HCT116 (cell line): ENCODE results near the gene RALB. TPM values are rescaled to one million over a fixed set of nuclear protein-coding genes. Genes with fewer than 3 reads are reported as not detected.
"Not testable (repeated sequence)": the region's sequence is repeated elsewhere in the genome, so short reads cannot be mapped to it uniquely, and the experiment has no call there.

Experiments used
- ATAC-seq: fragments of 200-7000 bp; cut with Tn5 transposase; 2 replicates; pipeline ENCODE4 v1.9.1; 2020; ENCODE audit warnings: mild to moderate bottlenecking, moderate library complexity
- BruUV-seq: library from RNA; stranded (reverse); fragments of 400-500 nt; replicated peaks from 2 replicates; lab custom pipeline; 2021; lab: Mats Ljungman, UMichigan
- CTCF ChIA-PET: fragments of 300-600 bp; sonication (Branson Sonifier 250); formaldehyde crosslinking; loops from one replicate; lab custom pipeline; 2021; ENCODE audit warnings: antibody characterized with exemption; lab: Charles Lee
- POLR2A ChIA-PET: fragments of 300-600, 350-600 bp; sonication (Branson Sonifier 250); formaldehyde crosslinking; loops from one replicate; lab custom pipeline; 2021; ENCODE audit warnings: antibody characterized with exemption; lab: Charles Lee
- RAD21 ChIA-PET, 2 experiments: fragments of 300-600 bp; sonication (Branson Sonifier 250); formaldehyde crosslinking; loops; one replicate each; lab custom pipeline; 2023; ENCODE audit warnings: low total read pairs in 2 of 2; ENCODE audit not compliant: uncharacterized antibody in 2 of 2, unreplicated experiment in 2 of 2, low non-redundant PET in 1 of 2; lab: Charles Lee
- DNase-seq: peaks from one replicate; pipeline ENCODE4 v3.0.0-alpha.2; 2010; ENCODE audit warnings: low read depth, low spot score
- H2AFZ ChIP-seq: fragments of 200-600 bp; shearing (Covaris generic), sonication (generic); 2 replicates; pipeline ENCODE4 v1.6.1; 2017; ENCODE audit warnings: low read depth, mixed run types, mixed read lengths, antibody characterized with exemption, low read length; ENCODE audit not compliant: poor library complexity, severe bottlenecking
- H3K27ac ChIP-seq: 2 replicates; pipeline ENCODE4 v1.5.1; 2012; ENCODE audit warnings: low read depth, low read length
- H3K27me3 ChIP-seq: fragments of 200-600 bp; sonication (generic); 2 replicates; pipeline ENCODE4 v1.6.1; 2016; ENCODE audit warnings: mixed run types, low read length, mixed read lengths; ENCODE audit not compliant: insufficient read depth
- H3K36me3 ChIP-seq, 2 experiments: fragments of 200-500 bp in 1 of 2; fragments of 200-600 bp in 1 of 2; sonication (Bioruptor generic) in 1 of 2; sonication (generic) in 1 of 2; 2 replicates each; pipeline versions ENCODE4 v1.5.1 to v1.6.1; 2014 to 2016; ENCODE audit warnings: low read length in 2 of 2, inconsistent platforms in 1 of 2, mixed read lengths in 1 of 2, mixed run types in 1 of 2; ENCODE audit not compliant: insufficient read depth in 2 of 2, control insufficient read depth in 1 of 2
- H3K4me1 ChIP-seq, 2 experiments: fragments of 200-600 bp in 1 of 2; sonication (generic) in 1 of 2; 2 replicates each; pipeline versions ENCODE4 v1.5.1 to v1.6.1; 2012 to 2017; ENCODE audit warnings: low read length in 2 of 2, inconsistent platforms in 1 of 2, mild to moderate bottlenecking in 1 of 2, mixed read lengths in 1 of 2, mixed run types in 1 of 2, moderate library complexity in 1 of 2; ENCODE audit not compliant: insufficient read depth in 2 of 2, control insufficient read depth in 1 of 2
- H3K4me2 ChIP-seq: fragments of 200-600 bp; sonication (generic); 2 replicates; pipeline ENCODE4 v1.6.1; 2017; ENCODE audit warnings: mixed run types, low read length, mixed read lengths
- H3K4me3 ChIP-seq, 2 experiments: fragments of 200-600 bp in 1 of 2; sonication (generic) in 1 of 2; replicated peaks in 1 of 2; 2 replicates each; pipeline ENCODE4 v1.5.1; 2011 to 2016; ENCODE audit warnings: low read length in 2 of 2, control low read depth in 1 of 2, low read depth in 1 of 2, mild to moderate bottlenecking in 1 of 2, mixed read lengths in 1 of 2, mixed run types in 1 of 2
- H3K79me2 ChIP-seq: fragments of 200-600 bp; sonication (generic); 2 replicates; pipeline ENCODE4 v1.6.1; 2017; ENCODE audit warnings: mild to moderate bottlenecking, mixed run types, low read length, moderate library complexity, mixed read lengths; ENCODE audit not compliant: insufficient read depth
- H3K9ac ChIP-seq: fragments of 200-600 bp; sonication (generic); 2 replicates; pipeline ENCODE4 v1.6.1; 2016; ENCODE audit warnings: low read length, mixed read lengths
- H3K9me2 ChIP-seq: fragments of 200-600 bp; sonication (generic), shearing (Covaris generic); 2 replicates; pipeline ENCODE4 v1.6.1; 2017; ENCODE audit warnings: mixed run types, mild to moderate bottlenecking, moderate library complexity; ENCODE audit not compliant: insufficient read depth
- H3K9me3 ChIP-seq, 2 experiments: fragments of 200-500 bp in 1 of 2; fragments of 200-600 bp in 1 of 2; sonication (Bioruptor generic) in 1 of 2; sonication (generic) in 1 of 2; 2 replicates each; pipeline ENCODE4 v1.6.1; 2014 to 2017; ENCODE audit warnings: low read length in 2 of 2, mixed read lengths in 2 of 2, inconsistent platforms in 1 of 2, low read depth in 1 of 2, mild to moderate bottlenecking in 1 of 2, mixed run types in 1 of 2, moderate library complexity in 1 of 2; ENCODE audit not compliant: control insufficient read depth in 1 of 2, insufficient read depth in 1 of 2
- H4K20me1 ChIP-seq: fragments of 200-600 bp; sonication (generic), shearing (Covaris generic); 2 replicates; pipeline ENCODE4 v1.6.1; 2017; ENCODE audit warnings: mixed run types, mild to moderate bottlenecking, moderate library complexity; ENCODE audit not compliant: insufficient read depth
- CEBPB ChIP-seq: IDR thresholded peaks from 2 replicates; pipeline ENCODE4 v1.6.1; 2012; ENCODE audit warnings: low read depth
- EZH2 ChIP-seq: fragments of 200-600 bp; sonication (generic); IDR thresholded peaks from 2 replicates; pipeline ENCODE4 v1.6.1; 2017; ENCODE audit warnings: antibody characterized with exemption, mixed run types
- FOSL1 ChIP-seq: IDR thresholded peaks from 2 replicates; pipeline ENCODE4 v1.6.1; 2012; ENCODE audit warnings: low read depth
- JUND ChIP-seq: IDR thresholded peaks from 2 replicates; pipeline ENCODE4 v1.6.1; 2012
- POLR2A ChIP-seq: IDR thresholded peaks from 2 replicates; pipeline ENCODE4 v1.7.0; 2011; ENCODE audit warnings: borderline replicate concordance; ENCODE audit not compliant: insufficient read depth, insufficient read length; ENCODE audit errors: extremely low read depth
- POLR2AphosphoS5 ChIP-seq: IDR thresholded peaks from 2 replicates; pipeline ENCODE4 v1.6.1; 2011; ENCODE audit warnings: mild to moderate bottlenecking, low read depth, low read length, moderate library complexity
- RAD21 ChIP-seq: IDR thresholded peaks from 2 replicates; pipeline ENCODE4 v1.6.1; 2012; ENCODE audit warnings: low read depth, mild to moderate bottlenecking
- SIN3A ChIP-seq: IDR thresholded peaks from 2 replicates; pipeline ENCODE4 v1.6.1; 2012; ENCODE audit warnings: low read depth
- SP1 ChIP-seq: IDR thresholded peaks from 2 replicates; pipeline ENCODE4 v1.6.1; 2012; ENCODE audit warnings: low read depth
- SRF ChIP-seq: IDR thresholded peaks from 2 replicates; pipeline ENCODE4 v1.6.1; 2012; ENCODE audit warnings: low read depth
- TCF7L2 ChIP-seq: IDR thresholded peaks from 2 replicates; pipeline ENCODE4 v1.7.0; 2011; ENCODE audit warnings: borderline replicate concordance, inconsistent platforms; ENCODE audit not compliant: insufficient read depth, insufficient read length; ENCODE audit errors: extremely low read depth
- YY1 ChIP-seq: IDR thresholded peaks from 2 replicates; pipeline ENCODE4 v1.6.1; 2011; ENCODE audit warnings: low read length, low read depth, moderate library complexity, mild to moderate bottlenecking; ENCODE audit not compliant: insufficient replicate concordance; ENCODE audit errors: extremely low read depth
- ZFX ChIP-seq: fragments of 450-650 bp; IDR thresholded peaks from 2 replicates; pipeline ENCODE4 v1.6.1; 2017
- ZNF274 ChIP-seq: fragments of 200-500 bp; sonication (Bioruptor generic); IDR thresholded peaks from 2 replicates; pipeline ENCODE4 v1.6.1; 2014; ENCODE audit warnings: mild to moderate bottlenecking, low read depth, low read length, inconsistent platforms
- intact Hi-C: fragments of 100-400 bp; cut with micrococcal nuclease; formaldehyde crosslinking; loops from 2 replicates; pipeline ENCODE4 v1.10.0; 2022
- total RNA-seq: library from RNA; stranded (reverse); gene quantifications from one replicate; pipeline ENCODE4 v1.2.1, GENCODE V29; 2021; ENCODE audit not compliant: unreplicated experiment
- TF ChIP-seq, protein P1 (sequence below): IDR thresholded peaks from 2 replicates; pipeline ENCODE4 v1.6.1; 2012
- TF ChIP-seq, protein P2 (sequence below): IDR thresholded peaks from 2 replicates; pipeline ENCODE4 v1.6.1; 2012; ENCODE audit warnings: low read depth
- TF ChIP-seq, protein P3 (sequence below): IDR thresholded peaks from 2 replicates; pipeline ENCODE4 v1.6.1; 2011; ENCODE audit warnings: mild to moderate bottlenecking, low read length, moderate library complexity; ENCODE audit not compliant: insufficient replicate concordance; ENCODE audit errors: extremely low read depth

The RALB gene
- total RNA-seq, 1 experiment from 2014 or later: 42.8 TPM

- Histone ChIP-seq H3K9me2 (no peaks in the 10 kb centered on the region), H3K36me3 (no peaks in the 10 kb centered on the region), H3K27ac (no peak overlapping the region), H3K4me2 (no peak overlapping the region), H2AFZ (no peak overlapping the region), H4K20me1 (no peaks in the 10 kb centered on the region), H3K9ac (no peak overlapping the region), H3K9me3 (no peaks in the 10 kb centered on the region), H3K27me3 (no peaks in the 10 kb centered on the region)
- RAD21 ChIA-PET: no interaction called here
- POLR2A ChIA-PET: no interaction called here
- no peak for ATAC-seq
- DNase-seq: no peak
- intact Hi-C loops: no loop called here
- TF ChIP-seq CEBPB: no peak
- TF ChIP-seq, protein P1, sequence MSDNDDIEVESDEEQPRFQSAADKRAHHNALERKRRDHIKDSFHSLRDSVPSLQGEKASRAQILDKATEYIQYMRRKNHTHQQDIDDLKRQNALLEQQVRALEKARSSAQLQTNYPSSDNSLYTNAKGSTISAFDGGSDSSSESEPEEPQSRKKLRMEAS: no peak
- no peak for TF ChIP-seq SP1
- TF ChIP-seq, protein P2, sequence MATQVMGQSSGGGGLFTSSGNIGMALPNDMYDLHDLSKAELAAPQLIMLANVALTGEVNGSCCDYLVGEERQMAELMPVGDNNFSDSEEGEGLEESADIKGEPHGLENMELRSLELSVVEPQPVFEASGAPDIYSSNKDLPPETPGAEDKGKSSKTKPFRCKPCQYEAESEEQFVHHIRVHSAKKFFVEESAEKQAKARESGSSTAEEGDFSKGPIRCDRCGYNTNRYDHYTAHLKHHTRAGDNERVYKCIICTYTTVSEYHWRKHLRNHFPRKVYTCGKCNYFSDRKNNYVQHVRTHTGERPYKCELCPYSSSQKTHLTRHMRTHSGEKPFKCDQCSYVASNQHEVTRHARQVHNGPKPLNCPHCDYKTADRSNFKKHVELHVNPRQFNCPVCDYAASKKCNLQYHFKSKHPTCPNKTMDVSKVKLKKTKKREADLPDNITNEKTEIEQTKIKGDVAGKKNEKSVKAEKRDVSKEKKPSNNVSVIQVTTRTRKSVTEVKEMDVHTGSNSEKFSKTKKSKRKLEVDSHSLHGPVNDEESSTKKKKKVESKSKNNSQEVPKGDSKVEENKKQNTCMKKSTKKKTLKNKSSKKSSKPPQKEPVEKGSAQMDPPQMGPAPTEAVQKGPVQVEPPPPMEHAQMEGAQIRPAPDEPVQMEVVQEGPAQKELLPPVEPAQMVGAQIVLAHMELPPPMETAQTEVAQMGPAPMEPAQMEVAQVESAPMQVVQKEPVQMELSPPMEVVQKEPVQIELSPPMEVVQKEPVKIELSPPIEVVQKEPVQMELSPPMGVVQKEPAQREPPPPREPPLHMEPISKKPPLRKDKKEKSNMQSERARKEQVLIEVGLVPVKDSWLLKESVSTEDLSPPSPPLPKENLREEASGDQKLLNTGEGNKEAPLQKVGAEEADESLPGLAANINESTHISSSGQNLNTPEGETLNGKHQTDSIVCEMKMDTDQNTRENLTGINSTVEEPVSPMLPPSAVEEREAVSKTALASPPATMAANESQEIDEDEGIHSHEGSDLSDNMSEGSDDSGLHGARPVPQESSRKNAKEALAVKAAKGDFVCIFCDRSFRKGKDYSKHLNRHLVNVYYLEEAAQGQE: no peak
- TF ChIP-seq FOSL1: no peak
- TF ChIP-seq, protein P3, sequence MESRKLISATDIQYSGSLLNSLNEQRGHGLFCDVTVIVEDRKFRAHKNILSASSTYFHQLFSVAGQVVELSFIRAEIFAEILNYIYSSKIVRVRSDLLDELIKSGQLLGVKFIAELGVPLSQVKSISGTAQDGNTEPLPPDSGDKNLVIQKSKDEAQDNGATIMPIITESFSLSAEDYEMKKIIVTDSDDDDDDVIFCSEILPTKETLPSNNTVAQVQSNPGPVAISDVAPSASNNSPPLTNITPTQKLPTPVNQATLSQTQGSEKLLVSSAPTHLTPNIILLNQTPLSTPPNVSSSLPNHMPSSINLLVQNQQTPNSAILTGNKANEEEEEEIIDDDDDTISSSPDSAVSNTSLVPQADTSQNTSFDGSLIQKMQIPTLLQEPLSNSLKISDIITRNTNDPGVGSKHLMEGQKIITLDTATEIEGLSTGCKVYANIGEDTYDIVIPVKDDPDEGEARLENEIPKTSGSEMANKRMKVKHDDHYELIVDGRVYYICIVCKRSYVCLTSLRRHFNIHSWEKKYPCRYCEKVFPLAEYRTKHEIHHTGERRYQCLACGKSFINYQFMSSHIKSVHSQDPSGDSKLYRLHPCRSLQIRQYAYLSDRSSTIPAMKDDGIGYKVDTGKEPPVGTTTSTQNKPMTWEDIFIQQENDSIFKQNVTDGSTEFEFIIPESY: no peak
- no peak for TF ChIP-seq TCF7L2
- no peak for TF ChIP-seq JUND
- TF ChIP-seq POLR2AphosphoS5: no peak
- TF ChIP-seq SRF: no peak
- no peak for TF ChIP-seq ZNF274
- no peak for TF ChIP-seq YY1
- no peak for TF ChIP-seq ZFX
- TF ChIP-seq SIN3A: no peak
- TF ChIP-seq RAD21: no peak
- TF ChIP-seq POLR2A: no peak
- no peak for TF ChIP-seq EZH2
- TF ChIP-seq, all 23 proteins: peak for 0
- no TSS peak for BruUV-seq
- Histone ChIP-seq H3K4me3 (no peak overlapping the region), H3K4me1 (peaks cover 13 to 26% of the 10 kb centered on the region in 2 experiments), H3K79me2 (no peaks in the 10 kb centered on the region)
- CTCF ChIA-PET: no interaction called here
Measured at GRCh38 chr2:120233292-120233691, 19.4 kb upstream of the RALB start.

GRCh38 chr2:120235158-120235557 lies 17.5 kb upstream of the RALB start:
- H4K20me1 ChIP-seq, DNase-seq, H3K27ac ChIP-seq, intact Hi-C loops, H3K4me3 ChIP-seq, POLR2A ChIA-PET, ATAC-seq, H3K27me3 ChIP-seq, H3K36me3 ChIP-seq, H3K4me2 ChIP-seq, CTCF ChIA-PET, RAD21 ChIA-PET, H2AFZ ChIP-seq, H3K9me3 ChIP-seq, H3K9ac ChIP-seq, BruUV-seq, H3K9me2 ChIP-seq, H3K79me2 ChIP-seq: not testable (repeated sequence)
- H3K4me1 ChIP-seq: peaks cover 29 to 44% of the 10 kb centered on the region in 2 experiments
